ENCODE results near the gene TMED9. TPM values are rescaled to one million over a fixed set of nuclear protein-coding genes. Genes with fewer than 3 reads are reported as not detected.

TMED9 gene
- total RNA-seq, 1 experiment from 2014 or later = 156 TPM

GRCh38 chr5:177555228-177555627, 36.8 kb upstream of the TMED9 start:
- Histone ChIP-seq H3K14ac (ENCODE audit: insufficient read depth, low read length) (no peak overlapping the region), H3K79me2 (ENCODE audit: insufficient read depth, low read length) (peaks cover 11% of the 10 kb centered on the region; the same call in 1 of the 2 replicates), H3K23ac (ENCODE audit: insufficient read length, low read depth, low read length) (no peak overlapping the region), H3K27me3 (ENCODE audit: insufficient read depth, low read length) (no peaks in the 10 kb centered on the region), H2BK20ac (ENCODE audit: low read depth, low read length, poor library complexity, severe bottlenecking) (no peak overlapping the region), H2AK5ac (ENCODE audit: insufficient read length, low read length) (no peak overlapping the region), H2BK5ac (ENCODE audit: insufficient read length, low read length) (no peak overlapping the region), H3K4me2 (ENCODE audit: insufficient read depth, insufficient read length, low read length) (no peak overlapping the region), H3T11ph (ENCODE audit: low read length) (no peak overlapping the region), H4K8ac (replicated peaks; ENCODE audit: insufficient read length, low read depth, low read length) (no peak overlapping the region), H4K5ac (ENCODE audit: insufficient read length, low read depth, low read length) (no peak overlapping the region), H3K18ac (ENCODE audit: insufficient read length, low read depth, low read length) (no peak overlapping the region), H2BK12ac (ENCODE audit: insufficient read length, low read depth, low read length) (no peak overlapping the region), H3K4me1 (ENCODE audit: insufficient read depth, low read length) (peaks cover 5% of the 10 kb centered on the region; the same call in 1 of the 2 replicates), H2AFZ (ENCODE audit: low read length) (no peak overlapping the region), H3K56ac (ENCODE audit: insufficient read length, low read depth, low read length) (no peak overlapping the region), H4K20me1 (ENCODE audit: control insufficient read depth, insufficient read depth, insufficient read length) (no peaks in the 10 kb centered on the region), H3K79me1 (ENCODE audit: insufficient read depth, low read depth, low read length, poor library complexity, severe bottlenecking) (peaks cover 14% of the 10 kb centered on the region), H2BK120ac (ENCODE audit: low read depth, low read length, poor library complexity, severe bottlenecking) (no peak overlapping the region), H3K27ac (ENCODE audit: insufficient read length, low read depth, low read length) (no peak overlapping the region), H3K9ac (ENCODE audit: extremely low read depth, insufficient read length, low read length) (no peak overlapping the region), H4K91ac (ENCODE audit: insufficient read length, low read depth, low read length) (no peak overlapping the region), H3K23me2 (ENCODE audit: insufficient read length, low read depth, low read length, poor library complexity, severe bottlenecking) (peaks cover 15% of the 10 kb centered on the region), H2BK15ac (ENCODE audit: low read depth, low read length) (no peak overlapping the region), H3K4ac (ENCODE audit: low read depth, low read length) (no peak overlapping the region), H3K9me3 (ENCODE audit: control insufficient read depth, low read depth, low read length) (no peaks in the 10 kb centered on the region)
- Mint-ChIP-seq H3K27me3 (ENCODE audit: low read depth) (peaks cover 4% of the 10 kb centered on the region; the same call in 1 of the 2 replicates), H3K4me3 (peak overlapping the region in 1 of 2 experiments; percentile 72; a peak in 3 of 5 replicates), H3K4me1 (peaks cover 33 to 37% of the 10 kb centered on the region in 2 experiments), H3K27ac (no peak overlapping the region), H3K9me3 (peaks cover 3 to 4% of the 10 kb centered on the region in 2 experiments; a peak in 4 of 5 replicates), H3K36me3 (ENCODE audit: insufficient read depth in 1 of 3, low read depth in 3 of 3) (peaks cover 10 to 22% (median 20%) of the 10 kb centered on the region in 3 experiments)
- no CpG with 5 or more reads among the region's 2 CpGs for WGBS (ENCODE audit: extremely low coverage, insufficient read length, low lambda C conversion rate)
- no peak for TF ChIP-seq CTCF (conservative IDR thresholded peaks at IDR 0.05)
- no peak for DNase-seq
